K562 (cell line): ENCODE data around the gene SEZ6. TPM values are rescaled to one million over a fixed set of nuclear protein-coding genes. Genes with fewer than 3 reads are reported as not detected.

Source experiments
- ATAC-seq: fragments of 200-7000 bp; cut with Tn5 transposase; 3 replicates; pipeline ENCODE4 v1.9.1; 2020; ENCODE audit warnings: moderate library complexity
- BruUV-seq: library from RNA; stranded (reverse); fragments of 400-500 nt; replicated peaks from 2 replicates; lab custom pipeline; 2021; lab: Mats Ljungman, UMichigan
- CTCF ChIA-PET: fragments of 300-600 bp; formaldehyde crosslinking; extraction: SDS; loops from one replicate; lab custom pipeline; 2021; ENCODE audit warnings: low intra/inter-chr PET ratio; lab: Yijun Ruan, JAX
- POLR2A ChIA-PET: fragments of 300-600, 350-650 bp; sonication (Branson Sonifier 250); formaldehyde crosslinking; extraction: SDS; loops from one replicate; lab custom pipeline; 2021; ENCODE audit warnings: antibody characterized with exemption, inconsistent platforms; lab: Yijun Ruan, JAX
- DNase-seq, 4 experiments: peaks; one replicate each; pipeline versions ENCODE4 v3.0.0 to v3.0.0-alpha.2; 2011 to 2018; ENCODE audit warnings: low spot score in 3 of 4, mixed read lengths in 3 of 4; ENCODE audit errors: extremely low read depth in 1 of 4
- FAIRE-seq: peaks from 2 replicates; lab custom pipeline; 2011; peaks lifted over from hg19 to GRCh38; lab: Jason Lieb, UNC
- H2AFZ ChIP-seq: 2 replicates; pipeline ENCODE4 v1.6.0; 2011; ENCODE audit warnings: low read depth, low read length, control low read depth, inconsistent platforms
- H3K27ac ChIP-seq: fragments of 200-600 bp; 3 replicates; pipeline ENCODE4 v1.8.0; 2011; ENCODE audit warnings: low read depth, mild to moderate bottlenecking, control low read depth, inconsistent platforms, low read length, moderate library complexity, mixed read lengths; ENCODE audit errors: extremely low read depth
- H3K27me3 ChIP-seq, 2 experiments: fragments of 300-600 bp in 1 of 2; 2 replicates in 1 of 2; 3 replicates in 1 of 2; pipeline versions ENCODE4 v1.6.0 to v1.8.0; 2011; ENCODE audit warnings: inconsistent platforms in 2 of 2, low read length in 2 of 2, mild to moderate bottlenecking in 1 of 2, mixed read lengths in 1 of 2, moderate library complexity in 1 of 2; ENCODE audit not compliant: control insufficient read depth in 2 of 2, insufficient read depth in 2 of 2
- H3K36me3 ChIP-seq: fragments of 300-600 bp; 3 replicates; pipeline ENCODE4 v1.8.0; 2011; ENCODE audit warnings: mild to moderate bottlenecking, low read length, inconsistent platforms; ENCODE audit not compliant: control insufficient read depth, insufficient read depth
- H3K4me1 ChIP-seq, 2 experiments: fragments of 200-600 bp in 1 of 2; replicated peaks in 1 of 2; 2 replicates in 1 of 2; 3 replicates in 1 of 2; pipeline versions ENCODE4 v1.5.1 to v1.8.0; 2011; ENCODE audit warnings: inconsistent platforms in 2 of 2, low read length in 2 of 2, mild to moderate bottlenecking in 1 of 2, mixed read lengths in 1 of 2, moderate library complexity in 1 of 2; ENCODE audit not compliant: control insufficient read depth in 2 of 2, insufficient read depth in 2 of 2
- H3K4me2 ChIP-seq: 2 replicates; pipeline ENCODE4 v1.6.1; 2011; ENCODE audit warnings: low read length, control low read depth, inconsistent platforms, mixed read lengths; ENCODE audit not compliant: insufficient read depth
- H3K4me3 ChIP-seq: fragments of 200-600 bp; sonication (generic), shearing (Covaris generic); 2 replicates; pipeline ENCODE4 v1.5.1; 2016; ENCODE audit warnings: control low read depth, inconsistent platforms
- H3K79me2 ChIP-seq: fragments of 200-600 bp; 3 replicates; pipeline ENCODE4 v1.8.0; 2011; ENCODE audit warnings: low read length, inconsistent platforms; ENCODE audit not compliant: control insufficient read depth, insufficient read depth
- H3K9ac ChIP-seq, 2 experiments: 2 replicates each; pipeline versions ENCODE4 v1.6.0 to v1.6.1; 2011; ENCODE audit warnings: low read depth in 2 of 2, low read length in 2 of 2, control low read depth in 1 of 2, inconsistent platforms in 1 of 2, mild to moderate bottlenecking in 1 of 2, mixed read lengths in 1 of 2; ENCODE audit not compliant: insufficient read depth in 1 of 2
- H3K9me1 ChIP-seq: one replicate; pipeline ENCODE4 v1.6.0; 2011; ENCODE audit warnings: inconsistent platforms, mild to moderate bottlenecking, low read length, moderate library complexity; ENCODE audit not compliant: control insufficient read depth, insufficient read depth
- H3K9me3 ChIP-seq: replicated peaks from 2 replicates; pipeline ENCODE4 v1.5.1; 2011; ENCODE audit warnings: low read depth, low read length, inconsistent platforms; ENCODE audit not compliant: control insufficient read depth, insufficient read depth
- H4K20me1 ChIP-seq: replicated peaks from 2 replicates; pipeline ENCODE4 v1.6.1; 2011; ENCODE audit warnings: low read length, inconsistent platforms, mixed read lengths; ENCODE audit not compliant: control insufficient read depth, insufficient read depth
- BDP1 ChIP-seq: IDR thresholded peaks from 3 replicates; pipeline ENCODE4 v1.6.1; 2011; ENCODE audit not compliant: insufficient read length, insufficient read depth
- CEBPB ChIP-seq: fragments of 450-650 bp; IDR thresholded peaks from 2 replicates; pipeline ENCODE4 v1.6.1; 2016; ENCODE audit warnings: missing genetic modification characterization, missing compliant biosample characterization
- MED1 ChIP-seq: sonication (generic); formaldehyde crosslinking; IDR thresholded peaks from 2 replicates; pipeline ENCODE4 v1.8.1; 2023; ENCODE audit warnings: missing genetic modification reagents, borderline replicate concordance
- STAG1 ChIP-seq: sonication (generic); formaldehyde crosslinking; IDR thresholded peaks from 2 replicates; pipeline ENCODE4 v1.5.0; 2020; ENCODE audit warnings: missing genetic modification reagents, borderline replicate concordance
- TAL1 ChIP-seq: fragments of 450-650 bp; IDR thresholded peaks from 2 replicates; pipeline ENCODE4 v1.6.1; 2016; ENCODE audit warnings: mild to moderate bottlenecking
- TBL1XR1 ChIP-seq, 2 experiments: IDR thresholded peaks; 2 replicates each; pipeline ENCODE4 v1.6.1; 2012; ENCODE audit warnings: improper control_type of control experiment in 2 of 2, low read length in 2 of 2, mild to moderate bottlenecking in 1 of 2
- TSC22D4 ChIP-seq: fragments of 450-650 bp; IDR thresholded peaks from 2 replicates; pipeline ENCODE4 v1.6.1; 2016; ENCODE audit warnings: missing genetic modification characterization, missing biosample characterization, control low read depth
- WHSC1 ChIP-seq: IDR thresholded peaks from one replicate; pipeline ENCODE4 v1.6.1; 2012; ENCODE audit warnings: low read length, control low read depth, inconsistent platforms
- ZNF239 ChIP-seq: fragments of 250-450 bp; sonication (Bioruptor Pico); IDR thresholded peaks from 2 replicates; pipeline ENCODE4 v1.4.0; 2020; ENCODE audit warnings: mild to moderate bottlenecking
- ZNF24 ChIP-seq: fragments of 450-650 bp; IDR thresholded peaks from 2 replicates; pipeline ENCODE4 v1.6.1; 2016
- WGBS: fragments of 100-300 bp; shearing (Covaris generic); methylation state at CpG from one replicate; pipeline ENCODE4 v1.1.6; 2016; ENCODE audit warnings: low coverage, mixed read lengths; ENCODE audit not compliant: insufficient coverage; ENCODE audit errors: missing lambda C conversion rate; 5-methylcytosine and 5-hydroxymethylcytosine counted together
- in situ Hi-C: fragments of 300-500 bp; cut with MboI; formaldehyde crosslinking; loops from 4 replicates; pipeline ENCODE4 v1.15.0; 2018; ENCODE audit warnings: inconsistent platforms, mixed read lengths
- intact Hi-C: fragments of 100-400 bp; cut with micrococcal nuclease; formaldehyde crosslinking; loops from 2 replicates; pipeline ENCODE4 v1.14.2; 2022
- polyA plus RNA-seq, 8 experiments: library from polyadenylated mRNA; depleted of rRNA in 4 of 8; stranded (reverse) in 5 of 8; unstranded in 3 of 8; fragments of >200 nt; fragmentation: Nextera tagmentation in 2 of 8; fragmentation: Illumina TruSeq in 1 of 8; extraction: Ambion mirVana in 2 of 8; extraction: Trizol in 1 of 8; gene quantifications; 2 replicates each; pipeline versions ENCODE4 v1.2.1 to v1.2.3, GENCODE V29; 2011 to 2014; ENCODE audit warnings: inconsistent platforms in 1 of 8, missing spikeins in 1 of 8
- total RNA-seq, 7 experiments: library from RNA; depleted of rRNA in 6 of 7; stranded (reverse); fragments of >200 nt in 6 of 7; fragmentation: Illumina TruSeq in 2 of 7; extraction: Trizol in 2 of 7; gene quantifications; 2 replicates each; pipeline versions ENCODE4 v1.2.1 to v1.2.3, GENCODE V29; 2011 to 2021; ENCODE audit warnings: low replicate concordance in 1 of 7
- TF ChIP-seq, protein P1 (sequence below): sonication (generic); formaldehyde crosslinking; IDR thresholded peaks from 2 replicates; pipeline ENCODE4 v1.9.0; 2022; ENCODE audit warnings: mild to moderate bottlenecking, missing genetic modification reagents
- TF ChIP-seq, protein P2 (sequence below), 2 experiments: fragments of 150-350 bp in 1 of 2; IDR thresholded peaks; 2 replicates each; pipeline ENCODE4 v1.6.1; 2012 to 2016; ENCODE audit warnings: low read depth in 2 of 2, low read length in 2 of 2, mild to moderate bottlenecking in 1 of 2, moderate library complexity in 1 of 2

Gene SEZ6
- total and polyA plus RNA-seq, 9 of the 15 experiments (the other 6 are each of a cell fraction or from before 2014, with no cell fraction given), result not detected

DNA sequence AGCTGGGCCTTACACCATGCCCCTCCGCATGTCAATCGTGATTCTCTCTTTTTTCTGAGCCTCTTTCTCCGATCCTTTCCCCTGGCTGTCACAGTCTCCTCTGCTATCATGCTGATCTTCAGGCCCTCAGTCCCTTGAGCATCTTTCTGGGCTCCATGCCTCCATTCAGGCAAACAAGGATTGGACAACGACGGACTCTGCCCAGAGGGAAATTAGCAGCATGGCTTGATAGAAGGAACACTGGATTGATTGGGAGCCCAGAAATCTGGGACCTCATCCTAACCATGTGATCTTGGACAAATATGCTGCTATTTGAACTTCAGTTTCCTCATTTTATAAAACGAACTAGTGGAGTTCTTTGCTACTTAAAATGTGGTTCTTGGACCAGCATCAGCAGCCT, 35.0 kb downstream of the SEZ6 start:
- H3K36me3 ChIP-seq, result no peaks in the 10 kb centered on the region
- H3K4me1 ChIP-seq, result peaks cover 0 to 6% of the 10 kb centered on the region in 2 experiments; a peak in 3 of 5 replicates
- no peak for DNase-seq
- BruUV-seq, result no TSS peak
- 2% methylated on average over 6 of the region's 6 CpGs for WGBS
- peaks cover 4% of the 10 kb centered on the region for H3K9me1 ChIP-seq
- TF ChIP-seq MED1 (CRISPR knock-in tag), result no peak
- TF ChIP-seq TBL1XR1 (IDR thresholded peaks at IDR 0.05; ENCODE audit: low read length in 2 of 2), result no peak
- TF ChIP-seq WHSC1, result no peak
- no peak for TF ChIP-seq TSC22D4 (tag)
- no peak for TF ChIP-seq ZNF239 (CRISPR knock-in tag)
- TF ChIP-seq CEBPB, result no peak
- TF ChIP-seq, protein P1, sequence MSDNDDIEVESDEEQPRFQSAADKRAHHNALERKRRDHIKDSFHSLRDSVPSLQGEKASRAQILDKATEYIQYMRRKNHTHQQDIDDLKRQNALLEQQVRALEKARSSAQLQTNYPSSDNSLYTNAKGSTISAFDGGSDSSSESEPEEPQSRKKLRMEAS (CRISPR knock-in tag), result no peak
- no peak for TF ChIP-seq STAG1 (CRISPR knock-in tag)
- no peak for TF ChIP-seq ZNF24
- TF ChIP-seq, protein P2, sequence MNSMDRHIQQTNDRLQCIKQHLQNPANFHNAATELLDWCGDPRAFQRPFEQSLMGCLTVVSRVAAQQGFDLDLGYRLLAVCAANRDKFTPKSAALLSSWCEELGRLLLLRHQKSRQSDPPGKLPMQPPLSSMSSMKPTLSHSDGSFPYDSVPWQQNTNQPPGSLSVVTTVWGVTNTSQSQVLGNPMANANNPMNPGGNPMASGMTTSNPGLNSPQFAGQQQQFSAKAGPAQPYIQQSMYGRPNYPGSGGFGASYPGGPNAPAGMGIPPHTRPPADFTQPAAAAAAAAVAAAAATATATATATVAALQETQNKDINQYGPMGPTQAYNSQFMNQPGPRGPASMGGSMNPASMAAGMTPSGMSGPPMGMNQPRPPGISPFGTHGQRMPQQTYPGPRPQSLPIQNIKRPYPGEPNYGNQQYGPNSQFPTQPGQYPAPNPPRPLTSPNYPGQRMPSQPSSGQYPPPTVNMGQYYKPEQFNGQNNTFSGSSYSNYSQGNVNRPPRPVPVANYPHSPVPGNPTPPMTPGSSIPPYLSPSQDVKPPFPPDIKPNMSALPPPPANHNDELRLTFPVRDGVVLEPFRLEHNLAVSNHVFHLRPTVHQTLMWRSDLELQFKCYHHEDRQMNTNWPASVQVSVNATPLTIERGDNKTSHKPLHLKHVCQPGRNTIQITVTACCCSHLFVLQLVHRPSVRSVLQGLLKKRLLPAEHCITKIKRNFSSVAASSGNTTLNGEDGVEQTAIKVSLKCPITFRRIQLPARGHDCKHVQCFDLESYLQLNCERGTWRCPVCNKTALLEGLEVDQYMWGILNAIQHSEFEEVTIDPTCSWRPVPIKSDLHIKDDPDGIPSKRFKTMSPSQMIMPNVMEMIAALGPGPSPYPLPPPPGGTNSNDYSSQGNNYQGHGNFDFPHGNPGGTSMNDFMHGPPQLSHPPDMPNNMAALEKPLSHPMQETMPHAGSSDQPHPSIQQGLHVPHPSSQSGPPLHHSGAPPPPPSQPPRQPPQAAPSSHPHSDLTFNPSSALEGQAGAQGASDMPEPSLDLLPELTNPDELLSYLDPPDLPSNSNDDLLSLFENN (IDR thresholded peaks at IDR 0.05; ENCODE audit: low read depth in 2 of 2, low read length in 2 of 2), result no peak
- no peak for TF ChIP-seq BDP1
- TF ChIP-seq TAL1, result no peak
- intact Hi-C loops, result no loop called here
- no peaks in the 10 kb centered on the region for H3K9me3 ChIP-seq
- peaks cover 36% of the 10 kb centered on the region for H4K20me1 ChIP-seq
- H3K4me2 ChIP-seq, result no peak overlapping the region
- H3K4me3 ChIP-seq, result no peak overlapping the region
- in situ Hi-C loops, result no loop called here
- H3K9ac ChIP-seq, result no peak overlapping the region
- no peak overlapping the region for H2AFZ ChIP-seq
- ChIA-PET POLR2A (interaction anchor here (4.1 kb wide), 1 partner anchor 15 kb away, joined by 15 read pairs; no protein-coding TSS in a partner anchor), CTCF (no interaction called here)
- no peak overlapping the region for H3K27ac ChIP-seq
- no peak for ATAC-seq
- peaks cover 30 to 62% of the 10 kb centered on the region in 2 experiments; a peak in 4 of 5 replicates for H3K27me3 ChIP-seq
- H3K79me2 ChIP-seq, result no peaks in the 10 kb centered on the region
- no peak for FAIRE-seq
